DOHH2 (cell line): ENCODE data around the gene TNRC18.

ENCODE experiments used
- H3F3A ChIP-seq: fragments of 200-600 bp; sonication (generic), shearing (Covaris generic); 2 replicates; pipeline ENCODE4 v1.6.0; 2016; ENCODE audit warnings: antibody characterized with exemption, mild to moderate bottlenecking; ENCODE audit not compliant: control insufficient read depth, insufficient read depth
- H3K27ac ChIP-seq: fragments of 200-600 bp; sonication (generic); 2 replicates; pipeline ENCODE4 v1.5.1; 2014; ENCODE audit warnings: low read depth, mild to moderate bottlenecking, low read length, moderate library complexity
- H3K27me3 ChIP-seq: fragments of 200-600 bp; sonication (generic); 2 replicates; pipeline ENCODE4 v1.6.1; 2014; ENCODE audit warnings: mild to moderate bottlenecking, low read length, mixed read lengths; ENCODE audit not compliant: control insufficient read depth
- H3K36me3 ChIP-seq: fragments of 200-600 bp; sonication (generic); 2 replicates; pipeline ENCODE4 v1.6.1; 2014; ENCODE audit warnings: mild to moderate bottlenecking, low read length, moderate library complexity, mixed read lengths; ENCODE audit not compliant: control insufficient read depth
- H3K4me1 ChIP-seq: fragments of 200-600 bp; sonication (generic); 2 replicates; pipeline ENCODE4 v1.6.1; 2014; ENCODE audit warnings: mild to moderate bottlenecking, low read length, mixed read lengths; ENCODE audit not compliant: control insufficient read depth
- H3K4me2 ChIP-seq: fragments of 200-600 bp; sonication (generic); 2 replicates; pipeline ENCODE4 v1.6.0; 2014; ENCODE audit warnings: mild to moderate bottlenecking, low read length, moderate library complexity
- H3K4me3 ChIP-seq: fragments of 200-600 bp; sonication (generic); 2 replicates; pipeline ENCODE4 v1.5.1; 2014; ENCODE audit warnings: mild to moderate bottlenecking, low read length, mixed read lengths
- H3K79me2 ChIP-seq: fragments of 200-600 bp; sonication (generic); 2 replicates; pipeline ENCODE4 v1.6.1; 2014; ENCODE audit warnings: mild to moderate bottlenecking, low read length, mixed read lengths; ENCODE audit not compliant: control insufficient read depth
- H3K9me2 ChIP-seq: fragments of 200-600 bp; sonication (generic); replicated peaks from 2 replicates; pipeline ENCODE4 v1.6.1; 2014; ENCODE audit warnings: mild to moderate bottlenecking, low read length, mixed read lengths; ENCODE audit not compliant: control insufficient read depth
- H3K9me3 ChIP-seq: fragments of 200-600 bp; sonication (generic); 2 replicates; pipeline ENCODE4 v1.6.1; 2014; ENCODE audit warnings: antibody characterized with exemption, low read length, mixed read lengths; ENCODE audit not compliant: control insufficient read depth, insufficient read depth
- H4K20me1 ChIP-seq: fragments of 200-600 bp; sonication (generic); 2 replicates; pipeline ENCODE4 v1.6.0; 2014; ENCODE audit warnings: low read depth, mild to moderate bottlenecking, antibody characterized with exemption, low read length, moderate library complexity; ENCODE audit not compliant: control insufficient read depth, insufficient read depth
- EZH2phosphoT487 ChIP-seq: fragments of 200-600 bp; sonication (generic); IDR thresholded peaks from 2 replicates; pipeline ENCODE4 v1.6.1; 2017; ENCODE audit warnings: borderline replicate concordance, mild to moderate bottlenecking, antibody characterized with exemption, low read length, moderate library complexity, mixed read lengths
- TF ChIP-seq, protein P1 (sequence below): fragments of 200-600 bp; sonication (generic); IDR thresholded peaks from one replicate; pipeline ENCODE4 v1.5.1; 2014; ENCODE audit warnings: antibody characterized with exemption, mild to moderate bottlenecking, low read depth, low read length; ENCODE audit not compliant: poor library complexity, severe bottlenecking

Gene TNRC18

DNA sequence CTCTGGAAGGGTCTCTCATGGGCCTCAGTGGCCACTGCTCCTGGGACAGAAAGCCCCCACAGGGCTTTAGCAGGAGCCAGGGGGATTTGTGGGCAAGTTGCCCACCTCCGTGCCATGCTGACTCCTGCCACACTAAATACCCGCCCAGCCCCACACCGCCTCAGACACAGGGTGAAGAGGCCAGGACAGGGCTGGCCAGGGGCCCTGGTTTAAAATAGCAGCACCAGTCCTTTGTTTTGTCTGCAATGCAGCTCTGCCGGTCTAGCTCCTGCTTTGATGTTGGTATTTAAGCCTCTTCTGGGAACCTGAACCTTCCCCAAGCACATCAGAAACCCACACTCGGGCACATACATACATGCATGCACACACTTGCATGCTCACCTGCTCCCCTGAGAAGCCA lies 14.4 kb upstream of the TNRC18 start:
- H3K9me3 ChIP-seq, result peaks cover 3% of the 10 kb centered on the region; the same call in 1 of the 2 replicates
- H3F3A ChIP-seq, result no peaks in the 10 kb centered on the region
- H3K79me2 ChIP-seq, result no peaks in the 10 kb centered on the region
- TF ChIP-seq, protein P1, sequence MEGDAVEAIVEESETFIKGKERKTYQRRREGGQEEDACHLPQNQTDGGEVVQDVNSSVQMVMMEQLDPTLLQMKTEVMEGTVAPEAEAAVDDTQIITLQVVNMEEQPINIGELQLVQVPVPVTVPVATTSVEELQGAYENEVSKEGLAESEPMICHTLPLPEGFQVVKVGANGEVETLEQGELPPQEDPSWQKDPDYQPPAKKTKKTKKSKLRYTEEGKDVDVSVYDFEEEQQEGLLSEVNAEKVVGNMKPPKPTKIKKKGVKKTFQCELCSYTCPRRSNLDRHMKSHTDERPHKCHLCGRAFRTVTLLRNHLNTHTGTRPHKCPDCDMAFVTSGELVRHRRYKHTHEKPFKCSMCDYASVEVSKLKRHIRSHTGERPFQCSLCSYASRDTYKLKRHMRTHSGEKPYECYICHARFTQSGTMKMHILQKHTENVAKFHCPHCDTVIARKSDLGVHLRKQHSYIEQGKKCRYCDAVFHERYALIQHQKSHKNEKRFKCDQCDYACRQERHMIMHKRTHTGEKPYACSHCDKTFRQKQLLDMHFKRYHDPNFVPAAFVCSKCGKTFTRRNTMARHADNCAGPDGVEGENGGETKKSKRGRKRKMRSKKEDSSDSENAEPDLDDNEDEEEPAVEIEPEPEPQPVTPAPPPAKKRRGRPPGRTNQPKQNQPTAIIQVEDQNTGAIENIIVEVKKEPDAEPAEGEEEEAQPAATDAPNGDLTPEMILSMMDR, result no peak
- TF ChIP-seq EZH2phosphoT487, result no peak
- H3K4me1 ChIP-seq, result peaks cover 23% of the 10 kb centered on the region
- 0 out of 2 replicates have a peak, but pooled peaks cover 7% of the 10 kb centered on the region for H4K20me1 ChIP-seq
- H3K27me3 ChIP-seq, result peaks cover 5% of the 10 kb centered on the region
- no peak overlapping the region for H3K4me3 ChIP-seq
- no peaks in the 10 kb centered on the region for H3K9me2 ChIP-seq
- H3K4me2 ChIP-seq, result no peak overlapping the region
- H3K36me3 ChIP-seq, result no peaks in the 10 kb centered on the region
- no peak overlapping the region for H3K27ac ChIP-seq

DNA sequence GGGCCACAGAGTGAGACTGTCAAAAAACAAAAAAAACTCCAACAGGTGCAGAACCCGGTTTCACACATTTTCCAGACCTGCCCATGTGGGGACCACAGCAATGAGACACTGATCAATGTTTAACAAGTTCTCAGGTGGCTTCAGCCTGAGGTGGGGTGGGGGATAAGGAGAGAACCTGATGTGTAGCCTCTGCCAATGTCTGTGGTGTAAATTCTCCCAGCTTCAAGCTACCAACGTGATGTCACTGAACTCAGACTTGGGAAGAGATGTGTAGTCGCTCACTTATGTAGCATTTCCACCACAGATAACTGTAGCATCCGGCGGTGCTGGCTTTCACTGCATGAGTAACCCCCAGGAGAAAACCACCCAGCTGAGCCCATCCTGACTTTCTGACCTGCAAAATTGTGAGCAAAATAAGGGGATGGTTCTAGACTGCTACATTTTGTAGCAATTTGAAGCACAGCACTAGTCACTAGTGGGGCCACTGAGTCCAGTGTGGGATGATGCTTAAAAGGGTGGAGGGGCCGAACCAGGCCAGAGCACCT lies 13.8 kb upstream of the TNRC18 start:
- TF ChIP-seq, protein P1, result no peak
- no peak for TF ChIP-seq EZH2phosphoT487
- Histone ChIP-seq H3K9me3 (peaks cover 3% of the 10 kb centered on the region; the same call in 1 of the 2 replicates), H3K4me1 (peaks cover 18% of the 10 kb centered on the region), H3K4me2 (no peak overlapping the region), H4K20me1 (0 out of 2 replicates have a peak, but pooled peaks cover 5% of the 10 kb centered on the region), H3K9me2 (no peaks in the 10 kb centered on the region), H3K27ac (no peak overlapping the region), H3K4me3 (no peak overlapping the region), H3K36me3 (no peaks in the 10 kb centered on the region), H3F3A (no peaks in the 10 kb centered on the region), H3K27me3 (peaks cover 10% of the 10 kb centered on the region), H3K79me2 (no peaks in the 10 kb centered on the region)

DNA sequence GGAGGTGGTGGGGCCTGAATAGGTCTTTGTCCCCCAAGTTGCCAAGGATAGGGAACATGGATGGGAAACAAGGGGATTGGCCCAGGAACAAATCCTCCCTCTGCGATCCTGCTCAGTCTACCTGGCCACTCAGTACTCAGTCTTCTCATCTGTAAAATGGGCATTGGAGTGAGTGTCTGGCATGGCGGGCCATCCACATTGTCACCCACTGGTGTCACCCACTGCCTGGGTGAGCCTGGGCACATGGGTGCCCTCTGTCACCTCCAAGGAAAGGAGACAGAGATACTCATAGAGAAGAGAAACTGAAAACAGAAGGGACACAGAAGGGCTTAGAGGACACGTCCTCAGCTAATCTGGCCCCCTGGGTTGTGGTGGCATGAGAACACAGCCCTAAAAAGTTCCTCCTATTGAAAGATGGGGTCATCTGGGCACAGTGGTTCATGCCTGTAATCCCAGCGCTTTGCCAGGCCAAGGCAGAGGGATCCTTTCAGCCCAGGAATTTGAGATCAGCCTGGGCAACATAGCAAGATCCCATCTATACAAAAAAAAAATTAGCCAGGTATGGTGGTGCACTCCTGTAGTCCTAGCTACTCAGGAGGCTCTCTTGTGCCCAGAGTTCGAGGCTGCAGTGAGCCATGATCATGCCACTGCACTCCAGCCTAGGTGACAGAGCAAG lies 12.5 kb upstream of the TNRC18 start:
- Histone ChIP-seq H3K79me2 (no peaks in the 10 kb centered on the region), H3K9me2 (no peaks in the 10 kb centered on the region), H3K4me3 (no peak overlapping the region), H3K4me1 (peaks cover 8% of the 10 kb centered on the region), H3K27ac (no peak overlapping the region), H3K27me3 (peaks cover 22% of the 10 kb centered on the region), H3K4me2 (peak overlapping the region; percentile 22; the same call in 1 of the 2 replicates), H3K9me3 (peaks cover 3% of the 10 kb centered on the region; the same call in 1 of the 2 replicates), H3K36me3 (no peaks in the 10 kb centered on the region), H3F3A (no peaks in the 10 kb centered on the region), H4K20me1 (0 out of 2 replicates have a peak, but pooled peaks cover 5% of the 10 kb centered on the region)
- TF ChIP-seq EZH2phosphoT487, result no peak
- TF ChIP-seq, protein P1, result no peak
